ENCODE results near the gene MAIP1. TPM values are rescaled to one million over a fixed set of nuclear protein-coding genes. Genes with fewer than 3 reads are reported as not detected.

Gene MAIP1, protein sequence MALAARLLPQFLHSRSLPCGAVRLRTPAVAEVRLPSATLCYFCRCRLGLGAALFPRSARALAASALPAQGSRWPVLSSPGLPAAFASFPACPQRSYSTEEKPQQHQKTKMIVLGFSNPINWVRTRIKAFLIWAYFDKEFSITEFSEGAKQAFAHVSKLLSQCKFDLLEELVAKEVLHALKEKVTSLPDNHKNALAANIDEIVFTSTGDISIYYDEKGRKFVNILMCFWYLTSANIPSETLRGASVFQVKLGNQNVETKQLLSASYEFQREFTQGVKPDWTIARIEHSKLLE
- total RNA-seq = 18.7 and 22.3 TPM in 2 replicates

DNA sequence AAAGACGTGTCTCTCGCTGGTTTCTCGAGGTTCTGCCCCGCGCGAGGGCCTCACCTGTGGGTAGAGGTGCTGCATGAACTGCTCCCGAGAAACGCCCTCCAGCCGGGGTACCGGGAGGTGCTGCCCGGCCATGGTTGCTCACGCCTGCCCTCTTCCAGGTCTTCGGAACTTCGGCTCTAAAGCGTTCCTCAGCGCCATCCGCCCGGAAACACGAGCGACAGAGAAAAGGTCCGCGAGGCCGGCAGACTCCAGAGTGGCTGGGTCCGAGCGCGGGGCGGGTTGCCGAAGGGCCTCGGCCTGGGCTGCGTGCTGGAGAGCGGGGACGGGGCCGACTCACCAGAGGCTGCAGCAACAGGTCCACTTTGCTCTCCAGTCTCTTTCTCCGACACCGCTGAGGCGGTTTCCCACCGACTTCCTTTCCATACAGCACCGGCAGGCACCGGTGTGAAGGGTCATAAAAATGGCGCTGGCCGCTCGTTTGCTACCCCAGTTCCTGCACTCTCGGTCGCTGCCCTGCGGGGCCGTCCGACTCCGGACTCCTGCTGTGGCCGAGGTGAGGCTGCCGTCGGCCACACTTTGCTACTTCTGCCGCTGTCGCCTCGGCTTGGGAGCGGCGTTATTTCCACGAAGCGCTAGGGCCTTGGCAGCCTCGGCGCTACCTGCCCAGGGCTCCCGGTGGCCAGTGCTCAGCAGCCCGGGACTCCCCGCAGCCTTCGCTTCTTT is at the start of gene MAIP1, which contains the start of gene TYW5:
Gene MAIP1, plus strand, starts transcription at position 244 of the 723 bp plus-strand sequence. Its CDS starts 217 bp downstream, at position 461.
Gene TYW5, minus strand, starts transcription at position 153 of the 723 bp plus-strand sequence. Its CDS starts 21 bp downstream, at position 132.
- intact Hi-C loops (cut with micrococcal nuclease) = loop anchor here (1.0 to 10.0 kb wide), 6 partner anchors 26 to 909 kb away; partner anchors contain the start of genes BZW1, C2orf69, CLK1 and KCTD18

DNA sequence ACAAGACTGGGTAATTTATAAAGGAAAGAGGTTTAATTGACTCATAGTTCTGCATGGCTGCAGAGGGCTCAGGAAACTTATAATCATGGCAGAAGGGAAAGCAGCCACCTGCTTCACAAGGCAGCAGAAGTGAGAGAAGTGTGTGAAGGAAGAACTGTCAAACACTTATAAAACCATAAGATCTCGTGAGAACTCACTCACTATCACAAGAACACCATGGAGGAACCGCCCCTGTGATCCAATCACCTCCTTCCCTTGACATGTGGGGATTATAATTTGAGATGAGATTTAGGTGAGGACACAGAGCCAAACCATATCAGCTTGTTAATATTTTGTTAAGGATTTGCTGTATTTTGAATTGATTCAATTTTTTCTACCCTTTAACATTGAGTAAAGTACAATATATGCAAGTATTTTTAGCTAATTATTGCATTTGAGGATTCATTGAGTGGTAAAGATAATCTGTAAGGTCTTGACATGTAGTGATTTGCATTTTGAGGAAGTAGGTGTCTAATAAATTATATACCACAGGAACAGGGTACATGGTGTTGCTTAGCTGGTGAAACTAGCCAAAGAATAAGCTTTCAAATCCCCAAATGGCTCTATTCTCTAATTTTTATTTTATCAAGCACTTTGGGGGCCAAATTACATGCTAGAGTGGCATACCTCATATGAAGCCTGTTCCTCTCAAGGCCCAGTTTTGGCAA is 48.2 kb upstream of the MAIP1 start:
- intact Hi-C loops (cut with micrococcal nuclease) = no loop called here

DNA sequence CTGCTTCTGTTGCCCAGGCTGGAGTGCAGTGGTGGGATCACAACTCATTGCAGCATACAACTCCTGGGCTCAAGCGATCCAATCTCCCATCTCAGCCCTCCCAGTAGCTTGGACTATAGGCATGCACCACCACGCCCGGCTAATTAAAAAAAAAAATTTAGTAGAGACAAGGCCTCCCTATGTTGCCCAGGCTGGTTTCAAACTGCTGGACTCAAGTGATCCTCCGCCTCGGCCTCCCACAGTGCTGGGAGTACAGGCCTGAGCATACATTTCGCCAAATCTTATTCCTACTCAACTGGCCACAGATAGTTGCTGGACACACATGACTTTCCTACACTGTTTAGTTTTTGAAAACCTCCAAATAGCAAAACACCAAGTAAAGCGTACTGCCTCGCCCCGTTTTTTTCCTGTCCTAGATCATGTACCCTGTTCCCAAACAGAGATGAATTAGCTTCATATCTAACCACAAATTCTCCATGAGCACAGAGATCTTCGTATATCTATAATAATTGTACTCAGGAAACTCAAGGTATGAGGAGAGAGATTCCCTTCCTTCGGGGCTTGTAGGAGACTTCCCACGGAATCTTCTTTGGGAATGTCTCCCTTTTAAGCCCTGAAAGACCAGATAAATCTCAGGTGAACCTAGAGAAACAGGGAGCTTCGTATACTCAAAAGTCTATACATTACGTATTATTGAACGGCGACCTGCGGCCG is 44.9 kb upstream of the MAIP1 start:
- intact Hi-C loops (cut with micrococcal nuclease) = loop anchor here (1.0 to 10.0 kb wide), 6 partner anchors 45 to 1734 kb away; partner anchors contain the start of genes BZW1, FTCDNL1, MAIP1 and SGO2

DNA sequence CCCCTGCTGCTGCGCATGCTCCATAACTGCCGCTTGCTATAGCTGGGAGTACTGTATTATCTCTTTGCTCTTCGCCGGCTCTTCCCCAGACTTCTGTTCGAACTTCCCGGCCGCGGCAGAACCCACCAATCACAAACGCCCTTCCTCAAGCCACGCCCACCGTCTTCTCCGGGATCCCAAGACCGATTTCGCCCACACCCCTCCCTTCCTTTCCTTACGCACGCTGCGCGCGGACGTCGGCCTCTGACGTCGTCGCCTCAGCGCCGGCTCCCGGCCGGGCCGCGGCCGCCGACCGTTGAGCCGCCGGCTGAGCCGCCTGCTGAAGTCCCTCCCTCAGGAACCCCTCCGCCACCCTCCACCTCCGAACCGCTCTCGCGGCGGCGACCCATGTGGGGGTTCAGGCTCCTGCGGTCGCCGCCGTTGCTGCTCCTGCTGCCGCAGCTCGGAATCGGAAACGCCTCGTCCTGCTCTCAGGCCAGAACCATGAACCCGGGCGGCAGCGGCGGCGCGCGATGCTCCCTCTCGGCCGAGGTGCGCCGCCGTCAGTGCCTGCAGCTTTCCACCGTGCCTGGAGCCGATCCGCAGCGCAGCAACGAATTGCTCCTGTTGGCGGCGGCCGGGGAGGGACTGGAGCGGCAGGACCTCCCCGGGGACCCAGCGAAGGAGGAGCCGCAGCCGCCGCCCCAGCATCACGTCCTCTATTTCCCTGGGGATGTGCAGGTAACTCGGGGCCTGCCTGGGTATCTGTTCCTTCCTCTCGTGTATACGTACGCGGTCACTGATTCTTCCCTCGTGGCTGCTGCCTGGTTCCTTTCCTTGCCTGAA is 44.1 kb upstream of the MAIP1 start, which contains the start of gene C2orf69:
Gene C2orf69, plus strand, starts transcription at position 242 of the 825 bp plus-strand sequence. Its CDS starts 146 bp downstream, at position 388.
- intact Hi-C loops (cut with micrococcal nuclease) = loop anchor here (1.0 to 10.0 kb wide), 6 partner anchors 44 to 1734 kb away; partner anchors contain the start of genes BZW1, FTCDNL1, MAIP1 and SGO2

DNA sequence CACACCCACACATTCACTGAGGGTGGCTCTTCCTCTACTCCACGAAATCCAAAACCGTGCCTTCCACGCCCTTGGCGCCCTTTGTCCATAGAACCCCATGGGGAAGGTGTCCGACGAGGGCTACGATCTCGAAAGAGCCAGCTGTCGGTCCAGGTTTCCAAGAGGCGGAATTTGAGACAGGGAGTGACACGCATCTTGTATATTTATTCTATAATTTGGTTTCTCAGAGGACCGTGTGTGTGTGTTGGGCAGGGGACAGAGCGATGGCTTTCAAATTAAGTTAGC is 43.6 kb upstream of the MAIP1 start:
- intact Hi-C loops (cut with micrococcal nuclease) = loop anchor here (1.0 to 10.0 kb wide), 6 partner anchors 43 to 1733 kb away; partner anchors contain the start of genes BZW1, FTCDNL1, MAIP1 and SGO2

DNA sequence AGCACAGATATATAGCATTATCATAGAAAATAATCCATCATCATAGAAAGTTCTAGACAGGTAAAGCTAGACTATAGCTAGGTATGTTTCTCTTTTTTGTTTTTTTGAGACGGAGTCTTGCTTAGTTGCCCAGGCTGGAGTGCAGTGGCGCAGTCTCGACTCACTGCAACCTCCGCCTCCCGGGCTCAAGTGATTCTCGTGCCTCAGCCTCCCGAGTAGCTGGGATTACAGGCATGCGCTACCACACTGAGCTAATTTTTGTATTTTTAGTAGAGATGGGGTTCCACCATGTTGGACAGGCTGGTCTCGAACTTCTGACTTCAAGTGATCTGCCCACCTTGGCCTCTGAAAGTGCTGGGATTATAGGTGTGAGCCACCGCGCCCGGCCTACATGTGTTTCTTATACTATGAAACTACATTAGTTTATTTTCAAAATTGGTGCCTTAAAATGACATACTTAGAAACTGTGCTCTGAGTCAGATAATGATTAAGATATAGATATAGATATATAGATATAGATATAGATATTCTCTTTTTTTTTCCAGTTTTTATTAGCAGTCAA is 42.7 kb upstream of the MAIP1 start:
- intact Hi-C loops (cut with micrococcal nuclease) = loop anchor here (5.0 to 10.0 kb wide), 3 partner anchors 395 to 1732 kb away; partner anchors contain the start of genes SGO2, SPATS2L and TMEM237

DNA sequence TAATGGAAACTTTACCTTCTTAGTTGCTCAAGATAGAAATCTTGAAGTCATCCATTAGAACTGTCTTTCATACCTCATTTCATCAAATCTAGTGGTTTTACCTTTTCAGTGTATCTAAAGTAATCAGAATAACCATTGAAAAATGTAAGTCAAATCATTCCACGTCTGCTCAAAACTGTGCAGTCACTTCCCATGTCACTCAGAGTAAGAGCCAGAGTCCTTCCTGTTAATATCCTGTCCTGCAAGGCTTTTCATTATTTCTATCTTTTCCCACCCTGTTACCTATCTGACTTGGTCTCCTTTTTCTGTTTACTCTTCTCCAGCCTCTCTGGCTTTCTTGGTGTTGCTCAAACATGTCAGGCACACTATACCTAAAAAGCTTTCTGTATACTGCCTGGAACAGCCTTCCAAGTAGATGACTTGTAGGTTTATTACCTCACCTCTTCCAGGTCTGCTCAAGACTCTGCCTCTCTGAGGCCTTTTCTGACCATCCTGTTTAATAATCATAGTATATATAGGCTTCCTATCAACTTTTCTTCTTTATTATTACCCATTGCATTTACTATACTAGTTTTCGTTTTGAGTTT is 40.9 kb upstream of the MAIP1 start:
- intact Hi-C loops (cut with micrococcal nuclease) = loop anchor here (1.0 to 10.0 kb wide), 4 partner anchors 22 to 1730 kb away; partner anchors contain the start of genes SGO2, SPATS2L and TMEM237

DNA sequence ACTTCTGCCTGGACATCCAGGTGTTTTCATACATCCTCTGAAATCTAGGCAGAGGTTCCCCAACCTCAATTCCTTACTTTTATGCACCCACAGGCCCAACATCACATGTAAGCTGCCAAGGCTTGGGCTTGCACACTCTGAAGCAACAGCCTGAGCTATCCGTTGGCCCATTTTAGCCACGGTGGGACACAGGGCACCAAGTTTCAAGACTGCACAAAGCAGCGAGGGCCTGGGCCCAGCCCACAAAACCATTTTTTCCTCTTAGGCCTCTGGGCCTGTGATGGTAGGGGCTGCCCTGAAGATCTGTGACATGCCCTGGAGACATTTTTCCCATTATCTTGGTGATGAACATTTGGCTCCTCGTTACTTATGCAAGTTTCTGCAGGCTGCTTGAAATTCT is 38.4 kb upstream of the MAIP1 start:
- intact Hi-C loops (cut with micrococcal nuclease) = loop anchor here (10.0 kb wide), 1 partner anchor 1728 kb away; the partner anchor contains the start of gene TMEM237

DNA sequence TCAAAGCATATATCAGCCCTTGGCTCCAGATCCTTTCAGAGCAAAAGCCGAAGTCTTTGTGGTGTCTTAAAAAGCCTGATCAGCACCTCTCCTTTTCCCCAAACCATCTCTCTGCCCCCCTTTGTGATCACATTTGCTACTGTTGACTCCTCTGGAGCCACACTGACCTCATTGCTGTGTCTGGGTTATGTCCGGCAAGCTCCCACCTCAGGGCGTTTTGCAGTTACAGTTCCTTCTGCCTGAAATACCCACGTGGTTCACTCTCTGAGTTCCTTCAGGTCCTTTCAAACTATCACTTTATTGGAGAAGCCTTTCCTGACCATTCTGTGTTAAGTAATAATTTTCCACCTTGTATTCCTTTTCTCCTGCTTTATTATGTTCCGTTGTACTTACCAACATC is 32.5 kb upstream of the MAIP1 start:
- intact Hi-C loops (cut with micrococcal nuclease) = no loop called here

DNA sequence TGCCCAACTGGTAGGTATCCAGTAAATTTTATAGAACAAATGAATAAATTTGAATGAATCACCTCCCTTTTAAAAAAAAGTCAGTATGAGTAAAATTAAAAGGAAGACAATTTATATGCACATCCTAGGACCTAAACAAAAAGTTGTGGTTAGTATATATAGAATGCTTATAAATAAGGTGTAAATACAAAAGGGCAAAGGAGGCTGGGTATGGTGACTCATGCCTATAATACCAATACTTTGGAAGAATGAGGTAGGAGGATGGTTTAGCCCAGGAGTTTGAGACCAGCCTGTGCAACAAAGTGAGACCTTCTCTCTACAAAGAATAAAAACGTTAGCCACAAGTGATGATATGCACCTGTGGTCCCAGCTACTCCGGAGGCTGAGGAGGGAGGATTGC is 31.5 kb upstream of the MAIP1 start:
- intact Hi-C loops (cut with micrococcal nuclease) = no loop called here

DNA sequence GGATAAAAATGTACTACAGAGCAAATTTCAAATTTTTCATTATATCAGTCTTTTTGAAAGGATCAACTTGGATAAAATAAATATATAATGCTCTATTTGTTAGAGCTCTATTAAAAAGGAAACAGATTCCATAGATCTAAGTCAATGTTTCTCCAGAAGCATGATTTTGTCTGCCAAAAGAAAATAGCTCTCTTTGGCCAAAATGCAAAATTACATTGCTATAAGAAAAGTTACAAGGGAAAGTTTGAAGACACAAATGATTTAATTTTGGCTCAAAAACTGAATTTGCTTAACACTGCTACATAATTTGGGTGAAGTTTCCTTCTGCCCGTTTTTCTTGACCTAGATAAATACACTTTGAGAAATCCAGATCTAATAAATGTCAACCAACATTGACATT is 28.6 kb upstream of the MAIP1 start:
- intact Hi-C loops (cut with micrococcal nuclease) = no loop called here

DNA sequence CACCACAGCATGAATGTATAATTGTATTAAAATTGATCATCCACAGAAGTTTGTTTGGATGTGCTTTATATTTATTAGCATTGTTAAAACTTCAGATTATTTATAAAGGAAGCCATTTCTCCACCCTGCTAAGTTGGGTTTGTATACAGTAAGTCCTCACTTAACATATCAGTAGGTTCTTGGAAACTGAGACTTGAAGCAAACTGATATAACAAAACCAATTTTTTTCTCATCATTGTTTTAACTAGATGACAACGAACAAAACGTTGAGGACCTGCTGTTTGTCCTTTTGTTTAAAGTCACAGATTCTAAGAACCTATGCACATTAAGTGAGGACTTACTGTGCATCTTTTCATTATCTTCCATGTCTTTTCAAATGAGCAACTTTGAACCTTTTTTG is 27.2 kb upstream of the MAIP1 start:
- intact Hi-C loops (cut with micrococcal nuclease) = no loop called here

DNA sequence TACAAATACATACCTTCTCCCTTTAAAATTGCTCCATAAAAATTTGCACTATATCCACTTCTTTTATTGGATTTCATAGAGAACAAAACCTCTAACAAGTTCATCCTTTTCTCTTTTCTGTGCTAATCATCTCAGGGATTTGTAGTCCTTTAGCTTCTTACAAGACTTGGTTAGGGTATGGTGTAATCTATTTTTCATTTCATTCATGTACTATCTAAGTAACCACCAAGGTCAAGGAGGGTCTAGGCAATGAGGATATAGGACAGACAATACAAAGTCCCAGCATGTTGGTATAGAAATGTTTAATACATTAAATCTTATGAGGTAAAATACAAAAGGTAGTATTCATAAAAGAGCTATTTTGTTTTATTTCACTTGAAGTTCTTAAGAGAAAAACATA is 26.8 kb upstream of the MAIP1 start:
- intact Hi-C loops (cut with micrococcal nuclease) = loop anchor here (1.0 kb wide), 1 partner anchor 27 kb away; the partner anchor contains the start of genes MAIP1 and TYW5

DNA sequence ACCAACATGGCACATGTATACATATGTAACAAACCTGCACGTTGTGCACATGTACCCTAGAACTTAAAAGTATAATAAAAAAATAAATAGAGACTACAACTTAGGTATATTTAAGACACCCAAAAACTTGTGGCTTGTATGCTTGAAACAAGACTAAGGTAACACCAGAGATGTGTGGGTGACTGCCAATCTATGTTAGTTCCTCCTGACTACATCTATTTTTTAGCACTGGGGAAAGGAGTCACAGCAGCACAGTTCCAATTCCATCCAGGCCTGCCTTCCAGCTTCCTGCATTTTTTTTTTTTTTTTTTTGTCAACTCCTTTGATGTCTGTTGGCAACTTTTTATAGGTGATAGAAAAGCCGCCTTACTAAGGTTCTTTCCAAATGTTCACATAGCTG is 26.1 kb upstream of the MAIP1 start:
- intact Hi-C loops (cut with micrococcal nuclease) = loop anchor here (1.0 kb wide), 1 partner anchor 26 kb away; the partner anchor contains the start of genes MAIP1 and TYW5

DNA sequence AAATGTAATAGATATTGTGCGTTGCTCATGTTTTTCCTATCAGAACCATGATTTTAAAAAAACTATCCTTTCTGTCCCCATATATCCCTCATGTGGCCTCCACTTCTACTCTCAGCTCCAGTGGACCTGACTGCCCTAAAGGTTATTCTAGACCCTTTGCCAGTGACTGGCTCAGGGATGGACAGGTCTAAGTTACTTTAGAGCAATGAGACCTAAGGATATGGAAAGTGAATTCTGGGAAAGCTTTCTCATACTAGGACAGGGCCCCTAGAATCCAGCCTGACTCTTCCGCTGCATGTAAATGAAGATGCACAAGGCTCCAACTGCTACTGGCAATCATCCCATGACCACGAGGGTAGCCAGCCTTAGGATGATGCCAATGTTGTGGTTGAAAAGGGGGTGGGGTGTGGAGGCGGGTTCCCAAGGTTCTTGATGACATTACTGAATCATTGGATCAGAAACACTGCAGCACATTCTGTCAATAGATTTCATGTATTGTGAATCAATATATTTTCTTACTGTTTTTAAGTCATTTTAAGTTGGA is 23.0 kb upstream of the MAIP1 start:
- intact Hi-C loops (cut with micrococcal nuclease) = no loop called here

DNA sequence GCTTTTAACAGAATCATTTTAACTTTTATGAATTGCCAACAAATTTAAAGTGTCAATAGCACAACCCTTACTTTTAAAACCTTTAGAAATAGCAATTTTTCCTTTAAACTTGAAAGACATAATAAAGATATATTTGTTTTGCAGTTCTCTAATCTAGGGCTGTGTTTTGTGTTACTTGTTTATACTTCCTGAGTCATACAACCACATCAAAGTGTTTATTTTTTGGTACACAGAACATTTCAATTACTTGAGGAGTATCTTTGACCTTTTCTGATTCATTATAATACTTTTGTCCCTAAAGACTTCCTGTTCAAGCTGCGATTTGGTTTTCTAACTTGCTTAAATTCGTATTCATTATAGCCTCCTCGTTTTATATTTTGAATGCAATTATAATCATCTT is 21.9 kb upstream of the MAIP1 start:
- intact Hi-C loops (cut with micrococcal nuclease) = no loop called here

DNA sequence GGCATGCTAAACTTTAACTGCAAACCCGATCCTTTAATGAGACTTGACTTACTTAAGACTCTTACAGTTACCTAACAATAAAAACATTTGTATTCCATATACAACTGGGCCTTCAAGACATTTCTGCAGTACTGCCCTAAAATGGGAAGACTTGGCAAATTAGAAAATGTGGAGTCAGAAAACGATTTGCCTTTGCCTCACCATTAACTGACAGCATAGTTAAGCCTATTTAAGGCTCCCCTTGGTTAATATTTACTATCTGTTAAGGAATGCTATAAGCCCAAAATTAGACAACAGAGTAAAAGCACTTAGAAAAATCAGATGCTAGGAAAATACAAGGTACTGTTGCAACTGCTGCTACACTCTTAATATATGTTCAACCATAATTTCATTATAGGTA is 18.8 kb upstream of the MAIP1 start:
- intact Hi-C loops (cut with micrococcal nuclease) = loop anchor here (1.0 kb wide), 1 partner anchor 22 kb away; no protein-coding TSS in a partner anchor

DNA sequence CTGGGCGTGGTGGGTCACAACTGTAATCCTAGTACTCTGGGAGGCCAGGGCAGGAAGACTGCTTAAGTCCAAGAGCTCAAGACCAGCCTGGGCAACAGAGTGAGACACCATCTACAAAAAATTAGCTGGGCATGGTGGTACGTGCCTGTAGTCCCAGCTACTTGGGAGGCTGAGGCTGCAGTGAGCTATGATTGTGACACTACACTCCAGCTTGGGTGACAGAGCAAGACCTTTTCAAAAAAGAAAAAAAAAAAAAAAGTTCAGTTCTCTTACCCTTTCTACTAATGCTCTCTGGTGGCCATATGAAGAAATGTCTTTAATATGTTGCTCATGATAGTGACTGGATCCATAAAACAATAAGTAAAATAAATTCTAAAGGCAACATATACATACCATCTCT is 15.0 kb upstream of the MAIP1 start:
- intact Hi-C loops (cut with micrococcal nuclease) = loop anchor here (1.0 kb wide), 1 partner anchor 235 kb away; no protein-coding TSS in a partner anchor
